NOMO-1 (cell line): ENCODE measurements around the gene GALNT4.

ENCODE experiments used
- DNase-seq, 2 experiments: peaks; one replicate each; lab custom pipeline; 2025; ENCODE audit not compliant: unreplicated experiment in 2 of 2; lab: John Stamatoyannopoulos, UW

GALNT4 gene

DNA sequence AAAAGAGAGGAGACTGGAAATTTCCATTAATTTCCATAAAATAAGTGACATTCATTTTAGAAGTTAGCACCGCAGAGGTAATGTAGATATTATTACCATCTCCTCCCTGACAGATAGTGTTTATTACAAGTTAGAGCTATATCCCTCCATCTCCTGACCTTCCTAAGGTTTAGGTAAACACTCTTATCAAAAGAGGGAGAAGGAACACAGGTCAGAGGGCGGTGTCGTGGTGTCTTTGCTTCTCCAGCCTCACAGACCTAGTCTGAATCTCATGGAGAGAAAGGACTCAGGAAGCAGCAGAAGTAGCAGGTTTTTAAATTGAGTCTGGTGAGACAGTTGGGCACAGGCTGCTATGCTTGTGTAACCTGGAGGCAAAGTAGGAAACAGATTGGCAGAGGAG is 12.8 kb upstream of the GALNT4 start:
- no peak for DNase-seq

DNA sequence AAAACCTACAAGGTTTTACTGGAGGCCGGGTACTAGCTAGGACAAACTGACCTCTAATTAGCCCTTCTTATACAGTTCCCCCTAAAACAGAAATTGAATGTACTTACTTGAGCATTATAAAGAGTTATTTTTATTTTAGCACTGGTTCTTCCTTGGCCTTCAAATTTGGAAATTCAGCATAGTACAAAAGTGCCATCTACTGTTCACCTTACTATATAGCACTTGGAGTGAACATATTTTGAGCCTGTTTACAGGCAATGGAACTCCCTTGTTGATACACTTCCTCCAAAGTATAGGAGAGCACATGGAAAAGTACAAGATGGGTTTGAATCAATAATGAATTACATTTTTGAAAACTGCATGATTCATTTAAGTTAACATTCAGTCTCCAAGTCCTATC is 5.1 kb upstream of the GALNT4 start:
- peak; percentile 24 to 78 for DNase-seq

DNA sequence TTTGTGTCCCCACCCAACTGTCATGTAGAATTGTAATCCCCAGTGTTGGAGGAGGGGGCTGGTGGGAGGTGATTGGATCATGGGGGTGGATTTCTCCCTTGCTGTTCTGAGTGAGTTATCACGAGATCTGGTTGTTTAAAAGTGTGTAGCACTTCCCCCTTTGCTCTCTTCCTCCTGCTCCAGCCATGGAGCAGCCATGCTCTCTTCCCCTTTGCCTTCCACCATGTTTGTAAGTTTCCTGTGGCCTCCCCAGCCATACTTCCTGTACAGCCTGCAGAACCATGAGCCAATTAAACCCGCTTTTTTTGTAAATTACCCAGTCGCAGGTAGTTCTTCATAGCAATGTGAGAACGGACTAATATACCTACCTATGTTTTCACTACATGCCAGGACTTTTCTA is 3.8 kb upstream of the GALNT4 start:
- DNase-seq, result no peak

DNA sequence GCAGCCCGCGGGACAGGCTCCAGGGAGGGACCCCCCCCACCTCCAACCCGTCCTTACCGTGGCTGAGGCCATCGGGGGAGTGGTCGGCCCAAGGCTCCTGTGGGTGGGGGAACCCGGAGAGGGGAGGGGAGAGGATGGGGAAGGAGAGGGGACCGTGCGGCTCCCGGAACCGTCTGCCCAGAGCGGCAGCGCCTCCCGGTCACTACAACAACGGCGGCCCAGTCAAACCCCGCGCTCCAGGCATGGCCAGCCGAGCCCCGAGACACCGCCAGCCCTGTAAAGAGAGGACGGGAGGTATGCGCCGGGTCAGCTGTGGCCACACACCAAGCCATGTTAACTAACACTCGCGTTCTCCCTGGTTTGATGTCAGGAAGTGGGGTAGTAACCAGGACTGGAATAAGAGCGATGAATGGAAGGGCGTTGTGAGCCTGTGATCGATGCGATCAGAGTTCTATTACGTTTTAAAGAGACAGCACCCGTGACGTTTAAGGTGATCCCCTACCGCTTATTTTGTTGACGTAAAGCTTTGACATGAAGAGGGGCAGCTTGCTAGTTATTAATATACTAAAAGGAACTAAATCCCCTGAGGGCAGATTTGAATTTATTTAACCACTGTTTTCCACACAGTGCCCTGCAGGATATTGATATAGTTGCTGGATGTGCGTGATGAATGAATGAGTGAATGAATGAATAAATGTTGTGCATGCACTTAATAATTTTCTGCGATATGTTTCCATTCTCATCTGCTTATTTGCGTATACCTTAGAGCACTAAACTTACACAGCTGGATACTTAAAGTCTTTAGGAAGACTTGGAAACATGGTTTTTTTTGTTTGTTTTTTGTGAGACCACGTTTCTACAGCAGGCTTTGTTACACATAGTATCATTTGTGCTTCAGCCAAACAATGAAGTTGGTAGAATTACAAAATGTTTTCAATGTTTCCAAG is 1.5 kb upstream of the GALNT4 start, which contains the start of gene POC1B:
Gene POC1B (minus strand): TSS at position 224 of the 947 bp plus-strand sequence. CDS start 152 bp downstream, at position 72.
- DNase-seq, result peak; percentile 78 to 79

DNA sequence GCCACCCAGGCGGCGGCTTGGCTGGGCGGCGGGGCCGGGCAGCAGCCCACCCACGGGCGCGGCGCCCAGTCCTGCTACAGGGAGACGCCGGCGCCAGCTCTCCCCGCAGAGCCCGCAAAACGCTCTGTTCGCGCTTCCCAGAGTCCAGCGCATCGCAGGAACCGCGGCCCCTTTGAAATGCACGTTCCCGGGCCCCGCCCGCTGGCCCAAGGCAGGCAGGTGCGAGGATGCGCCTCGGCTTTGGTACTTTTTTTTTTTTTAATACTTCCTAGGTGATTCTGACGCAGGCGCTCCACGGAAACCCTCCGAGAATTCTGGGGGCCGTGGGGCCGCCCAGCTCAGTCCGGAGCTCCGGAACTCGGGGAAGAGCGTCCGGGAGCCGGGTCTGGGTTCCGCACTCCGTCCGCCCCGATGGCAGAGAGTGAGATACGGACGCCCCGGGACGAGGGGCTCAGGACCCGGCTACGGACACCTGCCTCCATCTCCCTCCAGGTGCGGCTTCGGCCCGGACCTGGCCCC is 768 bp upstream of the GALNT4 start:
- DNase-seq, result no peak

DNA sequence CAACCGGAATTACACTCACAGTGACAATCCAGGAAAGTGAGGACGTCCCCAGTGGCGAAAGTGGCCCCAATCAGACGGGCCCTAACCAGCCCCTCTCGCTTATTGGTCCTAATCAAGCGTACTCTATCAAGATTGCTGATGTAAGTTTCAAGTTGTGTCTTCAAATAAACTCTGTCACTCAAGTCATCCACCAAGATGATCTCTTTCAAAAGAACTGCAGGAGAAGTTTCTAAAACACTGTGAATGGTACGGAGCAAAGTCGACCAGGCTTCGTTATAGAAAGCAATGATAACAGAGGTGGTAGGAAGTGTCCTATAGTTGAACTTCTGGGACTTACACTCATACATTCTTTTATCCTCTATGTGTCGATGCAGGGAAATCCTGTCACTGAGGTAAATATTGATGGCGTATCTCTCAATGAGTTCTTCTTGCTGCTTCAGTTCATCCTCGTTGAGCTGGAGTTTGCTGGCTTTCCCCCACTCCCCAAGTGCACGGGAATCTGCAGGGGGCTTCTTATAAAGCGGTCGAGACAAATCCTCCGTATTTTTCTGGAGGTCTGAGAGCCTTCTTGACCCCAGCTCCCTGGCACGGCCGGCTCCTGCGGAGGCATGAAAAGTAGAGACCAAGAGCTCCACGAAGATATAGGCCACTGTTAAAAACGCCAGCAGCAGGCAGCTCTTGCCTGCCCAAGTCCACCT is 604 bp downstream of the GALNT4 start:
- no peak for DNase-seq

DNA sequence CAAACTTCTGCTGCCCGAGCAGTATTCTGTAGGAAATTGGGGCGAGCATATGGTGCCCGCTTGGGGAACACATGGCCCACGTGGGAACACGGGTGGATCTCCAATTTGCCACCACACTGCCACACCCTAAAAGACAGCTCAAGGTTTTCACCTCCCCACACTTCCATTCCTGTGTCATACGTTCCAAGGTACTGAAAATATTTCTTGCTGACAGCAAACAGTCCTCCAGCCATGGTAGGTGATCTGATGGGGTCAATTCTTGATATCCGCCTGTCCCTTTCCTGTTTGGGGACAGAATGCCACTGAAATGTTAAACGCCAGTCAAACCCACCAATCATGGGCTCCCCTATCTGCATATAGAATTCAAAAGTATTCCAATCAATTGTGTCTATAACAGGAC is 1.2 kb downstream of the GALNT4 start:
- no peak for DNase-seq

DNA sequence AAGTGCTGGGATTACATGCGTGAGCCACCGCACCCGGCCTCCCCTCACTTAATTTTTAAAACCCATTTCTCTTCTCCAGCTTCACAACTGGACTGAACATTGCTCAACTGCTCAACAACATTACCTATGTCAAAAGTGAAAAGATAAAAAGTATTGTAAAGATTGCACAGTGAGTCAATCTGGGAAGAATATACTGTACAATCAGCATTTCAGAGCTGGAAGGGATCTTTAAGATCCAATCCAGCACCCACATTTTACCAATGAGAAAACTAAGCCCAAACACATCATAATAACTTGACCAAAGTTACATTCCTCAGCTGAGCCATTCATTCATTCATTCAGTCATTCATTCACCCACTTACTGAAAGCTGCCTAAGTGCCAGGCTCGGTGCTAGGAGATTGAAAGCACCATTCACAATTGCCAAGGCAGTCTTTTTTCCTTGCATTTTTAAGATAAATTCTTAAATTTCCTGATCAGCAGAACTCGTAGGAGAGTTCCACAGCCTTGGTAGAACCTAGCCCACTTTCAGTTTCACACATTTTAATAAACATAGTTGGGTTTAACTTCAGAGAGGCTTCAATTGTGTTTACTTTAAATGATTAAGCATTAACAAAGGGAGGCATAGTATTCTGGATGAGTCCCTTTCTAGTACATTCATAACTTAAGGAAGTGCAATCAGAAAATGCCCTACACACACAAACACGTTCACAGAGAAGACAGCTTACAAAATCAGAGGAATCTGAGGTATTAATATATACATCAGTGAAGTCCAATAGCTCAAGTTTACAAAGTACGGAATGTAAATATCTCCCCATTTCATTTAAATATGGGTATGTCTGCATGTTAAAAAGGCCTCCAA is 3.0 kb downstream of the GALNT4 start:
- no peak for DNase-seq

DNA sequence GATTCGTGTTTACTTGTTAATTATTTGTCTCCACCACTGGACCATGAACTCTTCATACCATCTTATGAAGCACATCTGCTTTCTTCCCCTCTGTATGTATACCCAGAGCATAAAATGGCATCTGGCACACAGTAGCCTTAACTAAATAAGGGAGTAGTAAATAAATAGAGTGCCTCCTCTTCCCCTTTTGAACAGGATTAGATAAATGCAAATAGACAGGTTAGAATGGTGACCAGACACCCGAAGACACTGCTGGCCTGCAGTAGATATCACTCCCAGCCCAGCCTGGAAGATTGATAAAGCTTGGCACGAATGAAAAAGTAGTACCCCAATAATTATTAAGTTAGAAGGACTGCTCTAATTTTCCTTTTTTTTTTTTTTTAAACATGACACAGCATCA is 6.9 kb downstream of the GALNT4 start:
- DNase-seq, result no peak

DNA sequence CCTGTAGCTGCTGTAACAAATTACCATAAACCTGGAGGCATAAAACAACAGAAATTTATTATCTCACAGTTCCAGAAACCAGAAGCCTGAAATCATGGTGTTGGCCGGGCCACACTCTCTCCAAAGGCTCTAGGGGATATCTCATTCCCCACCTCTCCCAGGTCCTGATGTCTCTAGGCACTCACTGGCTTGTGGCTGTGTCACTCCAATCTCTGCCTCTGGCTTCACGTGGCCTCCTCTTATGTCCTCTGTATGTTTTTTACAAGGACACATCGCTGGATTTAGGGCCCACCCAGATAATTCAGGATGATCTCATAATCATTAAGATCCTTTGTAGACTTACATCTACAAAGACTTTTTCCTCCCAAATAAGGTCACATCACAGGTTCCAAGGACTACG is 8.0 kb downstream of the GALNT4 start:
- no peak for DNase-seq

DNA sequence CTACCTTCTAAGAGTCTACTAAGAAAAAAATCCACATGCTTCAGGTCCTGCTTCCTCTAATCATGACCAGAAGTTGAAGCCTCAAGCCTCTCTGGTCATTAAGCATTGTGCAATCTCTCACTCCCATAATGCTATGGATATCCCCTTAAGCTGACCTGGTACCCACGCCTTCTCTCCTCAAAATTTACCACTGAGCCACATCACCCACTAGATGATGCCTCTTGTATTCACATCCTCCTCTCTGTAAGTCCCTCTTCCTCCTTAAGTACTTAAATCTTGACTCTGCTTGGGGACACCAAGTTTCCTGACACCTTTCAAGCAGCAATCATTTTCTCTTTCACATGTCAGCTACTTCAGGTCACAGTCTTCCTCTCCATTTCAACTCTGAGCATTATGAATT is 9.8 kb downstream of the GALNT4 start:
- peak; percentile 9 to 57 for DNase-seq

DNA sequence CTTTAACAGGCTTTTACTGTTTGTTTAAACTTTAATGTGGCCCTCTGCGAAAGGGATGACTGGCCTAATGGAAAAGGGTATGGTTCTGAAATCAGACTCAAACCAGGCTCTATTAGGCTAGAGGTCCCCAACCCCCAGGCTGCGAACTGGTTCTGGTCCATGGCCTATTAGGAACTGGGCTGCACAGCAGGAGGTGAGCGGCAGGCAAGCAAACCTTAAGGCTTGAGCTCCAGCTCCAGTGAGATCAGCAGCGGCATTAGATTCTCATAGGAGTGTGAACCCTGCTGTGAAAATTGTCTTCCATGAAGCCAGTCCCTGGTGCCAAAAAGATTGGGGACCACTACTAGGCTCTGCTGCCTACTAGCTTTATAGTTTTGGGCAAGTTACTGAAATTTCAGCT is 11.1 kb downstream of the GALNT4 start:
- DNase-seq, result no peak

DNA sequence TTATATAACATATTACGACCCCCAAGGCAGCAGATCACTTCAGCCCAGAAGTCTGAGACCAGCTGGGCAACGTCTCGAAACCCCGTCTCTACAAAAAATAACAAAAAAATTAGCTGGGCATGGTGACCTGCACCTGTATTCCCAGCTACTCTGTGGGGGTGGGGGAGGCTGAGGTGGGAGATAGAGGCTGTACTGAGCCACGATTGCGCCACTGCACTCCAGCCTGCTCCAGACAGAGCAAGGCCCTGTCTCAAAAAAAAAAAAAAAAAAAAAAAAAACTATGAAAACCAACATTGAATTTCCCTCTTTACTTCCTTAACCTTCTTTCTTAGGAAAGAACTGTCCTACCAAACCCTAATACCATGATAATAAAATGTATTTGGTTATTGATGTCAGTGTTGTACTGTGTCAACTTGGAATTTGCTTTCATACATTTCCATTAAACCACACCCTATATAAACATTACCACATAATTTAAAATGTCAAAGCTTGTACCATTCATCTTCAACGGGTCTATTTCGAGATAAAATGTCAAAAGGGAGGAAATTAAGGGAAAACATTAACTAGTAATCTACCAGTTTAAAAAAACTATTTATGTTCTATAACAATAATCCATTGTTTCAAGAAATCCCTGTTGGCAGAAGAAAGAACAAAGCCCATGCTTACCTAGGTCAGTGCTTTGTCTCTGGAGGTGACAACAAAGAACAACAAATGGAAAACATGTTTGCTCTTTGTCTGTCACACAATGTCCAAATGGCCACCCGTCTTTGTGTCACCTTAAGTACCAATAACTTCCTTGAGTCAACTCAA is 17.4 kb downstream of the GALNT4 start:
- DNase-seq, result no peak

DNA sequence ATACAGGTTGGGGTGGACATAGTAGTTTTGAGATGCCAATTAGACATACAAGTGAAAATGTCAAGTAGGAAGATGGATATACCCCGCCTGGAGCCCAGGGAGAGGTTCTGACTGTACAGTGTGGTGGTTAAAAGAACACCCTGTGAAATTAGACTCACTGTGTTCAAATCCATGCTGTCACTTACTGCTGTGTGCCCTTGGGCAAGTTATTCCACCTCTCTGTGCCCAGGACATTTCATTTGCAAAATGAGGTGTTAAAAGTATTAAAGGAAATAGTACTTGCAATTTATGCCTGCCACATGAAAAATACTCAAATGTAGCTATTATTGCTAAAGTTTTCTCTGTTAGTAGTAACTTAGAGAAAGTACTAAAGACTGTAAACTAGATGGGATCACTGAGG is 18.5 kb downstream of the GALNT4 start:
- no peak for DNase-seq

DNA sequence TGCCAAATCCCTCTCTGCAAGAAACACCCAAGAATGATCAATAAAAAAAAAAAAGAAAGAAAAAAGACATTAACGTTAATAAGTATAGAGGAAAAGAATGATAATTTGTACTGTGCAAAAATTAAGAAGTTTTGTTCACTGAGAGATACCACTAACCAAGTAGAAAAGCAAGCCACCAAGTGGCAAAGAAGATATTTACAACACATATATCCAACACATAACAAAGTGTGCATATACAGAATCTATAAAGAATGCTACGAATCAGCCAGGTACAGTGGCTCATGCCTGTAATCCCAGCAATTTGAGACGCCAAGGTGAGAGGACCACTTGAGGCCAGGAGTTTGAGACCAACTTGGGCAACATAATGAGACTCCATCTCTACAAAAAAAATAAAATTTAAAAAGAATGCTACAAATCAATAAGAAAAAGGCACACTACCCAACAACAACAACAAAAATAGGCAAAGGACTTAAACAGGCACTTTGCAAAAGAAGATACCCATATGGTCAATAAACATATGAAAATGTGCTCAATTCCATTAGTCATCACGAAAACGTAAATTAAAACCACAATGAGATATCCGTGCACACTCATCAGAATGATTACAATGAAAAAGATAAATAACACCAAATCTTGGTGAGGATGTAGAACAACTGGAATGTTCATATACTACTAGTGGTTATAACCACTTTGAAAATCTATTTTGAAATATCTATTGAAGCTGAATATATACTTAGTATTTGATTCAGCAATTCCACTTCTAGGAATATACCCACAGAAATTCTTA is 19.8 kb downstream of the GALNT4 start:
- no peak for DNase-seq

DNA sequence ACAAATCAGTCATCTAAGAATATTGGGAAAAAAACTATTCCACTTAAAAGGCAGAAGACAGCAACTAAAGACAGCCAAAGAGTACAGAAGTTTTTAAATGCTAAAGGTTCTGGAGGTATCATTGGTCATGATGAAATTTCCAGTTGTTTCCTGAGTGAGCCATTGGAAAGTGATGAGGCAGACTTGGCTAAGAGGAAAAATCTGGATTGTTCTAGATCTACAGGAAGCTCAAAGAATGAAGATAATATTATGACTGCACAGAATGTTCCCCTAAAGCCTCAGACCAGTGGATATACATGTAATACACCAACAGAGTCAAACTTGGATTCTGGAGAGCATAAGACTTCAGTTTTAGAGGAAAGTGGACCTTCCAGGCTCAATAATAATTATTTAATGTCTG is 22.8 kb downstream of the GALNT4 start:
- DNase-seq, result no peak

DNA sequence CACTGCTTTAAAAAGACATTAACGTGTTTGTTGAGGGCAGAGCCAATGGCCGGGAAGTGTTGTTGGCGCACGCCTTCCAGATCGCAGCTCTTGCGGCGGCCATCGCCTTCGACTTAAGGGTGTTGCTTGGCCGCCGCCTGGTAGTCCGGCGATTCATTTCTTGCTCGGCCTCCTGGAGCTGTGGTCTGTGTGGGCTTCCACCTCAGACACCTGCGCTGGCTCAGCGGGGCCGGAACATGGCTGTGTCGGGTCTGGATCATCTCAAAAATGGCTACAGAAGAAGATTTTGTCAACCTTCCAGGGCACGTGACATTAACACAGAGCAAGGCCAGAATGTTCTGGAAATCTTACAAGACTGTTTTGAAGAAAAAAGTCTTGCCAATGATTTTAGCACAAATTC is 24.7 kb downstream of the GALNT4 start:
- no peak for DNase-seq

DNA sequence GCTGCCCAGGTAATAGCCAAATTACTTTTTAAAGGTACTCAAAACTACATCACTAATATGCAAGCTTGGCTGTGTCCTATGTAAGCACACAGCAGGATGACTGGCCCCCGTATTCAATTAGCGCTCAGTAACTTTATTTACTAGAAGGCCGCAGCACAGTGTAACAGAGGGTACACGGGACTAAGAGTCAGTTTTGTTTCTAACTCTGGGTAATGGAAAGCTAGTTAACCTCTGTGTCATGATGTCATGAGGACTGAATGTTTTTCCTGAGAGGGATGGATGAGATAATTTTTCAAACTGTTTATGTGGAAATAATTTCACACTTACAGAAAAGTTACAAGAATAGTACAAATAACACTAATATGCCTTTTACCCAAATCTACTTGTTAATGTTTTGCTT is 27.1 kb downstream of the GALNT4 start:
- DNase-seq, result no peak

DNA sequence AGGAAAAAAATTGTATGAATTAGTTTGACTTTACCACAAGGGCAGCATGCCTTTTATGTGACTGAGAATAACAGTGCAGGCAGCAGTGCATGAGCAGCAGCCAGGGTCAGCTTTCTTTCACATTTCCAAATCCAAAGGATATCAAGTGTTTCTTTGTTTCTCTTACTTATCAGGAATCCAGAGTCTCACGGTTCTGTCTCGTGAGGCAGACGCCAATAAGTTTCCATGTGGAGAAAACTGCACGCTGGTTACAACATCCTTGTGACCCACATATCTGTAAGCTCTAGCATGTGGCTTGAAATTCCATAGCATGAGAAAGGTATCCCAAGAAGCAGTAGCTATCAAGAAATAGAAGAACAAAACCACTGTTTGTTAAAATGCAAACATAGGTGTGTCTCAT is 27.6 kb downstream of the GALNT4 start:
- no peak for DNase-seq
